HK-2 (cell line): ENCODE results near the gene RAP2A.

Experiments
- DNase-seq: peaks from one replicate; pipeline ENCODE4 v3.0.0-alpha.2; 2018; ENCODE audit not compliant: unreplicated experiment

The RAP2A gene

GRCh38 chr13:97422118-97423054 is 11.6 kb upstream of the RAP2A start:
- no peak for DNase-seq

- DNase-seq: no peak
Observed at GRCh38 chr13:97423300-97424045, 10.5 kb upstream of the RAP2A start.

- DNase-seq: no peak
Observed at GRCh38 chr13:97425590-97425989, 8.4 kb upstream of the RAP2A start.

- no peak for DNase-seq
Observed at GRCh38 chr13:97426695-97427094, 7.3 kb upstream of the RAP2A start.

GRCh38 chr13:97429681-97430081 is 4.3 kb upstream of the RAP2A start:
- DNase-seq: no peak

GRCh38 chr13:97430296-97430695 is 3.7 kb upstream of the RAP2A start:
- DNase-seq: no peak

GRCh38 chr13:97431171-97431764 is 2.7 kb upstream of the RAP2A start:
- no peak for DNase-seq

GRCh38 chr13:97432232-97432916 is 1.6 kb upstream of the RAP2A start:
- DNase-seq: no peak

- DNase-seq: peak; percentile 96
Observed at GRCh38 chr13:97432917-97433726, 847 bp upstream of the RAP2A start.

GRCh38 chr13:97434397-97435201 is 630 bp downstream of the RAP2A start:
- peak; percentile 30 for DNase-seq

- DNase-seq: no peak
Observed at GRCh38 chr13:97435323-97435722, 1.4 kb downstream of the RAP2A start.

- no peak for DNase-seq
Observed at GRCh38 chr13:97435794-97436193, 1.8 kb downstream of the RAP2A start.

- no peak for DNase-seq
Observed at GRCh38 chr13:97436845-97437244, 2.9 kb downstream of the RAP2A start.

GRCh38 chr13:97437729-97438128 is 3.8 kb downstream of the RAP2A start:
- DNase-seq: no peak

GRCh38 chr13:97438856-97439595 is 5.1 kb downstream of the RAP2A start:
- no peak for DNase-seq

GRCh38 chr13:97440598-97441170 is 6.7 kb downstream of the RAP2A start:
- no peak for DNase-seq

GRCh38 chr13:97441368-97441767 is 7.4 kb downstream of the RAP2A start:
- no peak for DNase-seq

- no peak for DNase-seq
Observed at GRCh38 chr13:97445522-97446187, 11.7 kb downstream of the RAP2A start.

- no peak for DNase-seq
Observed at GRCh38 chr13:97446448-97446847, 12.5 kb downstream of the RAP2A start.
